Calu3 (cell line): ENCODE data around the gene SLC25A53. TPM values are rescaled to one million over a fixed set of nuclear protein-coding genes. Genes with fewer than 3 reads are reported as not detected.
"Not testable (repeated sequence)": the region's sequence is repeated elsewhere in the genome, so short reads cannot be mapped to it uniquely, and the experiment has no call there.

ENCODE experiments used
- BruUV-seq: library from RNA; stranded (reverse); fragments of 400-500 nt; replicated peaks from 2 replicates; lab custom pipeline; 2021; lab: Mats Ljungman, UMichigan
- CTCF ChIA-PET: fragments of 300-600 bp; sonication (Branson Sonifier 250); formaldehyde crosslinking; loops from one replicate; lab custom pipeline; 2022; ENCODE audit warnings: antibody characterized with exemption; lab: Charles Lee
- DNase-seq: peaks from one replicate; pipeline ENCODE4 v3.0.0; 2022
- H3K27ac Mint-ChIP-seq: one replicate; pipeline ENCODE4 v1.8.0; 2022; ENCODE audit warnings: mixed read lengths; ENCODE audit not compliant: unreplicated experiment
- H3K27me3 Mint-ChIP-seq: one replicate; pipeline ENCODE4 v1.8.0; 2022; ENCODE audit warnings: mixed read lengths; ENCODE audit not compliant: unreplicated experiment
- H3K36me3 Mint-ChIP-seq: one replicate; pipeline ENCODE4 v1.8.0; 2022; ENCODE audit warnings: mild to moderate bottlenecking, moderate library complexity, mixed read lengths; ENCODE audit not compliant: insufficient read depth, unreplicated experiment
- H3K4me1 Mint-ChIP-seq: one replicate; pipeline ENCODE4 v1.8.0; 2022; ENCODE audit warnings: mild to moderate bottlenecking, low read depth, mixed read lengths; ENCODE audit not compliant: unreplicated experiment
- H3K4me3 Mint-ChIP-seq: one replicate; pipeline ENCODE4 v1.8.0; 2022; ENCODE audit warnings: mild to moderate bottlenecking, low read depth, moderate library complexity, mixed read lengths; ENCODE audit not compliant: unreplicated experiment
- H3K9me3 Mint-ChIP-seq: one replicate; pipeline ENCODE4 v1.8.0; 2022; ENCODE audit warnings: low read depth, mixed read lengths; ENCODE audit not compliant: unreplicated experiment
- intact Hi-C: fragments of 100-400 bp; cut with micrococcal nuclease; formaldehyde crosslinking; loops from one replicate; pipeline ENCODE4 v1.10.0; 2022; ENCODE audit not compliant: unreplicated experiment
- total RNA-seq: library from RNA; stranded (reverse); gene quantifications from 2 replicates; pipeline ENCODE4 v1.2.3, GENCODE V29; 2022
- TF ChIP-seq, protein P1 (sequence below): fragments of 200-600 bp; IDR thresholded peaks from one replicate; pipeline ENCODE4 v1.8.0; 2022; ENCODE audit warnings: antibody characterized with exemption; ENCODE audit not compliant: unreplicated experiment

The SLC25A53 gene
- total RNA-seq, 1 experiment from 2014 or later = 6.9 TPM

DNA sequence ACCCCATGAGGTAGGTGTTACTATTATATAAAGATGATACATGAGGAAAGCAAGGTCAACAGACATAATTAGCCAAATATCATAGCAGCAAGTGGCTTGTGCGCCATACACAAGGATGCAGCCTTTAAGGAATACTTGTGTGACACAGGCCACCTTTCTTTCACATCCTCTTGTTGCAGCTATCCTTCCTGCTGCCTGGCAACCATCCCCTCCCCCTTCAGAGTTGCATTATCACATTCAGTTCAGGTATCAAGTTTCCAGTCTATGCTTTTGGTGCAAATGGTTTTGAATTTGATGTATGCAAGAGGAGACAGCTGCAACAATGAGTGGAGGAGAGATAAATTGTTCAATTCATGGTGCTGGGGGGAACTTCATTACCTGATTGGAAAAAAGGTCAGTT is 38.0 kb downstream of the SLC25A53 start:
- TF ChIP-seq, protein P1, sequence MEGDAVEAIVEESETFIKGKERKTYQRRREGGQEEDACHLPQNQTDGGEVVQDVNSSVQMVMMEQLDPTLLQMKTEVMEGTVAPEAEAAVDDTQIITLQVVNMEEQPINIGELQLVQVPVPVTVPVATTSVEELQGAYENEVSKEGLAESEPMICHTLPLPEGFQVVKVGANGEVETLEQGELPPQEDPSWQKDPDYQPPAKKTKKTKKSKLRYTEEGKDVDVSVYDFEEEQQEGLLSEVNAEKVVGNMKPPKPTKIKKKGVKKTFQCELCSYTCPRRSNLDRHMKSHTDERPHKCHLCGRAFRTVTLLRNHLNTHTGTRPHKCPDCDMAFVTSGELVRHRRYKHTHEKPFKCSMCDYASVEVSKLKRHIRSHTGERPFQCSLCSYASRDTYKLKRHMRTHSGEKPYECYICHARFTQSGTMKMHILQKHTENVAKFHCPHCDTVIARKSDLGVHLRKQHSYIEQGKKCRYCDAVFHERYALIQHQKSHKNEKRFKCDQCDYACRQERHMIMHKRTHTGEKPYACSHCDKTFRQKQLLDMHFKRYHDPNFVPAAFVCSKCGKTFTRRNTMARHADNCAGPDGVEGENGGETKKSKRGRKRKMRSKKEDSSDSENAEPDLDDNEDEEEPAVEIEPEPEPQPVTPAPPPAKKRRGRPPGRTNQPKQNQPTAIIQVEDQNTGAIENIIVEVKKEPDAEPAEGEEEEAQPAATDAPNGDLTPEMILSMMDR = no peak
- H3K27me3 Mint-ChIP-seq = peaks cover 36% of the 10 kb centered on the region
- no peaks in the 10 kb centered on the region for H3K9me3 Mint-ChIP-seq
- CTCF ChIA-PET = no interaction called here
- H3K36me3 Mint-ChIP-seq = peaks cover 5% of the 10 kb centered on the region
- H3K4me3 Mint-ChIP-seq = no peak overlapping the region
- intact Hi-C loops = no loop called here
- BruUV-seq = no TSS peak
- no peak for DNase-seq
- no peak overlapping the region for H3K27ac Mint-ChIP-seq
- H3K4me1 Mint-ChIP-seq = no peaks in the 10 kb centered on the region

GRCh38 chrX:104117759-104118158 is 39.0 kb downstream of the SLC25A53 start:
- Mint-ChIP-seq H3K36me3 (peaks cover 5% of the 10 kb centered on the region), H3K4me3 (no peak overlapping the region), H3K27me3 (peaks cover 40% of the 10 kb centered on the region), H3K27ac (no peak overlapping the region), H3K4me1 (no peaks in the 10 kb centered on the region), H3K9me3 (no peaks in the 10 kb centered on the region)
- no TSS peak for BruUV-seq
- TF ChIP-seq, protein P1 = no peak
- no peak for DNase-seq
- CTCF ChIA-PET = no interaction called here
- intact Hi-C loops = no loop called here

GRCh38 chrX:104113222-104113965 is 43.4 kb downstream of the SLC25A53 start:
- Mint-ChIP-seq H3K27ac (no peak overlapping the region), H3K9me3 (no peaks in the 10 kb centered on the region), H3K27me3 (peaks cover 84% of the 10 kb centered on the region), H3K4me1 (no peaks in the 10 kb centered on the region), H3K36me3 (peaks cover 6% of the 10 kb centered on the region), H3K4me3 (peak overlapping the region; percentile 94)
- intact Hi-C loops = loop anchor here (2.0 to 5.0 kb wide), 2 partner anchors 15 to 266 kb away; no protein-coding TSS in a partner anchor
- TF ChIP-seq, protein P1 = no peak
- BruUV-seq = no TSS peak
- DNase-seq = peak; percentile 69
- CTCF ChIA-PET = interaction anchor here (0.9 to 1.3 kb wide), 3 partner anchors 14 to 282 kb away, joined by 3 to 14 read pairs (median 4); partner anchors contain the start of gene RAB9B

DNA sequence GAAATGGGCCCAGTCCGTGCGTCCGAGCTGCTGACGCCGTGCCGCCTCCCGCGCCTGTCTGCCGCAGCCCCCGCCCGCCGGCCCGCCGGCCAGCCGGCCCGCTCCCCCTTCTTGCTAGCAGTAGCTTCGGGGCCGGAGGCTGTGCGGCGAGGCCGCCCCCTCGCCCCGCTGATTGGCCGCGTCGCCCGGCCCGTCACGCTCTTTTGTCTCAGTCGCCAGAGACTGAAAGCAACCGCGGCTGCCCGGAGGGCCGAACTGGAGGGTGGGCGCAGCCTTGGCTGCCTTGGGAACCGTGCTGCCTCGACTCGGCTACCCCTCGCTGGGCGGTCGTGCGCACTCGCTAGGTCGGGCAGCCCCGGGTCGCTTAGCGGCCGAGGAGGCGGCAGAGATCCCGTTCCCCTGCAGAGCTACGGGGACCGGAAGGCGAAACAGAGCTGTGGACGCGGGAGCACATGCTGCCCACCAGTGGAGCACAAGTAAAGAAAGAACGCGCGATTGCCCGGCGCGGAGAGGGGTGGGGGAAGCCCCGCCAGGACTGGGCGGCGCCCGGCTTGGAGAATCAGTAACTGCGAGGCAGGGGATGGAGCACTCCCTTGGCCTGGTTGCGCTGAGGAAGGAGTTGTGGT is 44.4 kb downstream of the SLC25A53 start, which contains the start of gene ZCCHC18:
ZCCHC18 (plus strand) TSS at position 198 of the 626 bp plus-strand sequence. CDS start 1,589 bp downstream, outside the sequence.
- Mint-ChIP-seq H3K4me1 (no peaks in the 10 kb centered on the region), H3K27ac (no peak within 1 kb of the TSS), H3K4me3 (peak within 1 kb of the TSS; percentile 94), H3K9me3 (no peaks in the 10 kb centered on the region), H3K27me3 (peaks cover 85% of the 10 kb centered on the region), H3K36me3 (peaks cover 6% of the 10 kb centered on the region)
- BruUV-seq = no TSS peak
- TF ChIP-seq, protein P1 = no peak
- intact Hi-C loops = loop anchor here (2.0 to 5.0 kb wide), 2 partner anchors 14 to 265 kb away; no protein-coding TSS in a partner anchor
- DNase-seq = peak; percentile 30
- CTCF ChIA-PET = interaction anchor here (0.7 to 1.3 kb wide), 4 partner anchors 15 to 281 kb away, joined by 3 to 14 read pairs (median 4); partner anchors contain the start of gene RAB9B

- BruUV-seq, H3K4me1 Mint-ChIP-seq, DNase-seq, H3K27ac Mint-ChIP-seq, H3K4me3 Mint-ChIP-seq, H3K9me3 Mint-ChIP-seq, H3K36me3 Mint-ChIP-seq: not testable (repeated sequence)
- CTCF ChIA-PET = interaction anchor here (0.7 kb wide), 1 partner anchor 782 kb away, joined by 3 read pairs; no protein-coding TSS in a partner anchor
- peaks cover 88% of the 10 kb centered on the region for H3K27me3 Mint-ChIP-seq
- intact Hi-C loops = loop anchor here (5.0 kb wide), 1 partner anchor 263 kb away; no protein-coding TSS in a partner anchor
Measured at GRCh38 chrX:104110491-104111240, 46.1 kb downstream of the SLC25A53 start.
